OCI-LY1 (cell line): Measurements from ENCODE around the gene CLDN15.

Experiments
- CTCF ChIP-seq: fragments of 200-600 bp; sonication (generic), shearing (Covaris generic); IDR thresholded peaks from 2 replicates; pipeline ENCODE4 v1.5.1; 2017; ENCODE audit warnings: mild to moderate bottlenecking, antibody characterized with exemption, low read length, moderate library complexity, mixed read lengths
- EZH2 ChIP-seq: fragments of 200-600 bp; sonication (generic), shearing (Covaris generic); IDR thresholded peaks from 2 replicates; pipeline ENCODE4 v1.8.0; 2017; ENCODE audit warnings: borderline replicate concordance, mixed run types, mild to moderate bottlenecking, antibody characterized with exemption, low read length, moderate library complexity, mixed read lengths

- TF ChIP-seq CTCF (no peak), EZH2 (no peak)
These were observed 15.2 kb downstream of the CLDN15 start for GRCh38 chr7:101222275-101222830.
